Effector CD8-positive, alpha-beta T cell (primary cell): ENCODE data around the gene EEA1.

Experiments used
- DNase-seq: peaks from one replicate; lab custom pipeline; 2025; lab: John Stamatoyannopoulos, UW

The EEA1 gene

DNA sequence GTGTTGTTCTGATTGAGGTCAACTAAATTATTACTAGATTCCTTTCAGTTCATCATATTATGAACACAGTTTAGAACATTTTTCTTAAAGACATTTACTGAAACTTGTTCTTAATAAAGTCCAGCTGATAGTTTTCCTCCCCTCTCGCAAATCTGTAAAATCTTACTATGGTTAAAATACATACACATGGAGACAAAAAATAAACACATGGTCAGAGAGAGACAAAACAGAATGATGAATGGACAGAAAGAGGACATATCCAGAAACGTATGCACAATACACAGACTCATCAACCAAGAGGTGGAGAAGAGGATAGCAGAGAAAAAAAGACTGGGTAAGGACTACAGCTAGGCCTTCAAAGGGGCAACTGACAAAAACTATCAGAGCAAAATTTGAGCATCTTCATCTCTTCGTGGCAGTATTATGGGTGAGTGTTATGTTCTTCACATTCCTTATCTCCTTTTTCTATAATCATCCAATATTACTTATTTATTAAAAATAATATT is 38.4 kb downstream of the EEA1 start:
- no peak for DNase-seq

DNA sequence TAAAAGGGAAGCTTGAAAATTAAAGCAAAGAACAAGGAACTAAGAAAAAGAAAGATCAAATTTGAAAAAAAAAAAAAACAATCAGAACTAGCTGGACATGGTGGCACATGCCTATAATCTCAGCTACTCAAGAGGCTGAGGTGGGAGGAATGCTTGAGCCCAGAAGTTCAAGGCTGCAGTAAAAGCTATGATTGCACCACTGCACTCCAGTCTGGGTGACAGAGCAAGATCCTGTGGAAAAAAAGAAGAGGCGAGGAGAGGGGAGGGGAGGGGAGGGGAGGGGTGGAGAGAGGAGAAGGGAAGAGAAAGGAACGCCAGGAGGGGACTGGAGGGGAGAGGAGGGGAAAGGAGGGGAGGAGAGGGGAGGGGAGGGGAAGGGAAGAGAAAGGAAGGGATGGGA is 43.0 kb downstream of the EEA1 start:
- DNase-seq = no peak

DNA sequence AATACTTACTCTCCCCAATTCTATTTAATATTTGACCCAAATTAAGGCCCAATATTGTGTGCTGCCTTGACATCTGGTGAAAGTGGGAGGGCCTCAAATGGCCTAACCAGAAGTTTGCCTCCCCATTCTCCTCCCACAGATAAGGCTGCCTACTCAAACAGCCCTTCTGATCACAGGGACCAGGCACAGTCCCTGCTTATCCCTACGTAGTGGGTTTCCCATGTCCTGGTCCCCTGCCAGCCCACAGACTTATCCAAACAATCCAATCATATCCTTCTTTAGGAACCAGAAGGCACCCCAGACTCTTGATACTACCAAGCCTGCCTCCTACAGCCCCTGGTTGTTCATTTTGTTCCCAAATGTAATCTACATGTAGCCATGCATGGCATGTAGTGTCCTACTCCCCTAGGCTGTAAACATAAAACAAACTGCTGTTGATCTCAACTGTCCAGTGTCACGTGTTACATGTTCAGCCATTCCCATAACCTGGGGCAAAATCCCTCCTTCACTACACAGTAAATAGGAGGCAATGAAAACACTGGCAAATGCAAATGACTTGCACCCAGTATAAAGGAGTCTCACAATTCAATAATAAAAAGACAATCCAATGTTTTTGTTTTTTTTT is 49.3 kb downstream of the EEA1 start:
- DNase-seq = no peak

DNA sequence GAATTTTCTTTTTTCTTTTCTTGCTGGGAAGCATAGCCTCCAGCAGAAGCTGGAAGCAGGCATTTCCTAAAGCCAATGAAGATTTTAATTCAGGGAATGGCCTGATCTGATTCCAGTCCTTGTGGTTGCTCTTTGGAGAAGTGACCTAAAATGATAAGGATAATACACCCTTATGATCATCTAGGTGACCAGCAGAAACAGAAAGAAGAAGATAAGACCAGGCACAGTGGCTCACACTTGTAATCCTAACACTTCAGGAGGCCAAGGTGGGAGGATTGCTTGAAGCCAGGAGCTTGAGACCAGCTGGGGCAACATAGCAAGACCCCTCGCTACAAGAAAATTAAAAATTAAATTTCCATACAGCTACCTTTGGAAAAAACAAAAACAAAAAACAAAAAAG is 51.2 kb downstream of the EEA1 start:
- no peak for DNase-seq

DNA sequence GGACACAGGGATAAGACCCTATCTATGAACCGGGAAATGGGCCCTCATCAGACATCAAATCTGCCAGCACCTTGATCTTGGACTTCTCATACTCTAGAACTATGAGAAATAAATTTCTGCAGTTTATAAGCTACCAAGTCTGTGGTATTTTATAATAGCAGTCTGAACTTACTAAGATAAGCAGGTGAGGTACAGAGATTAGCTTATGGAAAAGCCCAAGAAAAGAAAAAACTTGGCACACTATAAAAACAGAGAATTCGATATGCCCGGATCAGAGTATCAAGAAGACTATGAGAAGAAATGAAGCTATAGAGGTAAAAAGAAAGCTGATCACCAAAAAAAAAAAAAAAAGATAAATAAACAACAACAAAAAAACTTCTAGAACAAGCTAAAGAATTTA is 52.6 kb downstream of the EEA1 start:
- no peak for DNase-seq

DNA sequence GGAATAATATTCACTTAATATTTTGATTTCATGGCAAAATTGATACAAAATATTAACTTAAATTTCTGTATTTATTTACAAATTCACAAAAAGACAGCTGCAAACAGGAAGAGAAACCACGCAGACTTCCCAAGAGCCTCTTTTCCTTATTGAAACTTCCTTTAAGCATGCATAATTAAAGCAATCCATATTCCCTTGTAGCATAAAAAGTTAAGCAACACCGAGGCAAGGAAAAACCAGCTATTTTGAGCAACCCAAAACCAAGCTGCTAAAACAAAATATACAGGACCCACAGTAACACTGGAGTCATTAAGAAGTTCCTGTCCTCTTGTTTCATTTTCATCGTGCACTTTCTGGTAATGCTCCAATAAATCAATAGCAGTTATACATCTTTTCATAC is 58.0 kb downstream of the EEA1 start:
- no peak for DNase-seq

DNA sequence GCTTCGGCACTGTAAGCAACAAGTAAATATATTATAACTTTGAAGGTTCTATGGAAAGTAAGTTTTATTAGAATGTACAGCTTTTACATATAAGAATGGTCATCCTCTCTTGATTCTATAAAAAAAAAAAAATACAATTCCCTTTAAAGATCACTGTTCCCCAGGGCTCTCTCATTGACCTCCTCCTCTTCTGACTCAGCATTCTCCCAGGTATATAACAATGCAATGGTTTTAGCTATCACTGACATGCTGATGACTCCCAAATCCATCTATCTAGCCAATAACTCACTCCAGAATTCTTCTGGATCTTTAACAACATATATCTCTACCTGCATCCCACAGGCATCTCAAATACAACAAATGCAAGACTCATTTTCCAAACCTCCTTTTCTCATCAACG is 62.7 kb downstream of the EEA1 start:
- DNase-seq = no peak

DNA sequence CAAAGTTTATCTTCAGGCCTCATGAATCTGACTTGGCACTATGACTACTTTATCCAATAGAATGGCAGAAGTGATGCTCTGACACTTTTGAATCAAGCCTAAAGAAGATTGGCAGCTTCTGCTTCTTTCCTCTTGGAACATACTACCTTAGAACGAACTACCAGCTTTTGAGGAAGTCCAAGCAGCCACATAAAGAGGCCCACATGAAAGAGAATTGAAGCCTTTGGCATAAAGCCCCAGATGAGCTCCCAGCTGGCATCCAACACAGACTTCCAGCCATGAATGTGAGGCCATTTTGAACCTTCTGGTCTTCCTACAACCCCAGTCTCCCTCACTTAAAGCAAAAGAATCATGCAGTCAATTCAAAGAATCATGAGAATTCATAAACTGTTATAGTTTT is 65.8 kb downstream of the EEA1 start:
- DNase-seq = no peak

DNA sequence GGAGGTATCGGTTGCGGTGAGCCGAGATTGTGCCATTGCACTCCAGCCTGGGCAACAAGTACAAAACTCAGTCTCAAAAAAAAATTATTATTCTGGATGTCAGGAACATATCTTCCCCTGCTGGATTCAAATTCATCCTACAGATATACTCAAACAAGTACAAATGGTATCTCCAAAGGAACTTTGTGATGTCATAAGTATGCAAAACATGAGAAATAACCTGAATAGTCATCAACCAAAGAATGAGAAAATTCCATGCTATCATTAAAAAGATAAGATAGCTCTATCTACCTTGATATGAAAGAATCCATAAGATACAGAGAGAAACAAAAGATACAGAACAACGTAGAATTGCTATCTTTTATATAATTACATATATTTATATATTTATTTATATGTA is 67.7 kb downstream of the EEA1 start:
- no peak for DNase-seq

DNA sequence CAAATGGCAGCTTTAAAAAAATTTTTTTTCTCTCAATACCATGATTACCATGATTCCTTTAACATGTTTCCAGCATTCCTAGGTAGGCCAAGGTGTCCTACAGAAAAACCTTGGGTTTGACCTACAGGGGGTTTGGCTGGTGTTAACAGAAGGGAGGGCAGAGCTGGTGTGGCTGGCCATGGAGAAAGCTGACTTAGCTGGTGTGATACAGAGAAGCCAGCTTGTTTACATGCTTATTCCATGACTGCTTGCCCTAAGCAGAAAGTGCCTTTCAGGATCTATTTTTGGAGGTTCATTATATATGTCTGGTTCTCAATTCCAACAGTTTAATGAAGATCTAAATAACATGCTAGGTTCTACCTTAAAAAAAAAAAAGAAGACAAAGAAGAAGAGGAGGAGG is 68.6 kb downstream of the EEA1 start:
- DNase-seq = no peak

DNA sequence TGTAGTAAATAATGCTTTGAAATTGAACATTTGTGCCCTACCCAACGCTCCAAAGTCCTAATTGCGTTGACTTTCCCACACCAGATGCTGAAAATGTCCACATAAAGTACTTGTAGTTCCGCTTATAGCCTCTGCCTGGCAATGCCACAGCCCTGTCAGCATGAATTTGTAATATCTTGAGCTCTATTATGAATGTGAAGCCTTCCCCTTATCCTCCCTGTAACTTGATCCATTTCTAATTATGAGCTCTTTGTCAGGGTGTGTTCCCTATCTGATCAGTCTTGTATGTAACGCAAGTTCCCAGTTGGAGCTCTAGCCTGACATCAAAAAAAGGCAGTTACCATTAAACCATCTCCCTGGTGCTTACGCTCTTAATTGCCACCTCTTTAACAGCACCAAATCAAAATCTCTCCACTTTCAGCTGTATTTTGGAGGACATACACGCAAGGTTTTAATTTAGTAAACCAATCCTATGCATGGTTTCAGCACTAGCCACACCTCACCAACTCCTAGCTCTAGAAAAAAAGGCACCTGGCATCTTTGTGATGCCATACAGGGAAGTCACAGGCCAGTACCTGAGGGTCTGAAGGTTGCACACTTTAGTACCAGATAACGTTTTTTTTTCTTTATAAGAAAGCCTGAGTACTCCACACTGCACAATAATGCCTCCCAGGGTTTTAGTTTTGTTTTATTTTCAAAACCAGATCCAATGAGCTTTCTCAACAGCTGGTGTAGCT is 69.3 kb downstream of the EEA1 start:
- no peak for DNase-seq

DNA sequence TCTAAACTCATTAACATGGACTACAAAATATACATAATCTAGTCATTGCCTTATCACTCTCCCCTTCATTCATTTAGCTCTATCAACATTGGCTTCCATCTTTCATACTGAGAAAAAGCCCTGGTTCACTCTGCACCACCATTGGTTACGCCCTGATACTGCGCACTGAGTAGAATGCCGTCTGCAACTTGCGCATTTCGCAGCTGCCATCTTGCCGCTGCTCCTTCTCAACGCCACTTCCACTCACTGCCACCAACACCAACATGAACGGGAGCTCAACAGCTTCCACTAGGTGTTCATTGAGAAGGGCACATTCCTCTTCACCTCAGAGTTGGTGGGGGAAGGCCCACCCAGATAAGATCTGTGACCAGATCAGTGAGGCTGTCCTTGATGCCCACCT is 71.3 kb downstream of the EEA1 start:
- no peak for DNase-seq

DNA sequence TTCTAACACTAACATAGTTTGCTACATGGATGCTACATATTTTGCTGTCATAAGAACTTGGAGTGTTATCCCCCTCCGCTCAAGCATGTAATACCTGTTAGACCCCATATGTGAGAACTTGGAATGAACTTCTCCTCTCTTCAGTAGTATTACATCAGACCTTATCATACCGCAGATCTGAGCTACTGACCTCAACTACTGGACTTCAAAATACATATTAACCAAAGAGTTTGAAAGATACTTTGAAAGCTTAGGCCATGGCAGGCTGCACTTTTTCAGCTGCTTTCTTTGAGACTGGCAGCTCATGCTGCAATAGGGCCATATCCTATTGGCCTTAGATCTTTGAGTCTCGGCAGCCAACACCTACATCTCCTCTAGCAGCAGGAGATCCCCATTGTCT is 74.8 kb downstream of the EEA1 start:
- DNase-seq = no peak

DNA sequence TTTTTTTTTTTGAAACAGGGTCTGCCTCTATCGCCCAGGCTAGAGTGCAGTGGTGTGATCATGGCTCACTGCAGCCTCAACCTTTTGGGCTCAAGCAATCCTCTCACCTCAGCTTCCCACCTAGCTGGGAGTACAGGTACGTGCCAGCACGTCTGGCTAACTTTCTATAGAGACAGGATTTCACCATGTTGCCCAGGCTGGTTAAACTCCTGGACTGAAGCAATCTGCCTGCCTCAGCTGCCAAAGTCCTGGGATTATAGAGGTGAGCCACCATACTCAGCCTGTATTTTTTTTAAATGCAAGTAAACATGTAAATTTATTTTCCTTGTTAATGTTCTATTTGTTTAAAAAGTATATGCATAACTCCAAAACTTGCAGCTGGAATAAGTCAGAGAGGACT is 80.4 kb downstream of the EEA1 start:
- no peak for DNase-seq

DNA sequence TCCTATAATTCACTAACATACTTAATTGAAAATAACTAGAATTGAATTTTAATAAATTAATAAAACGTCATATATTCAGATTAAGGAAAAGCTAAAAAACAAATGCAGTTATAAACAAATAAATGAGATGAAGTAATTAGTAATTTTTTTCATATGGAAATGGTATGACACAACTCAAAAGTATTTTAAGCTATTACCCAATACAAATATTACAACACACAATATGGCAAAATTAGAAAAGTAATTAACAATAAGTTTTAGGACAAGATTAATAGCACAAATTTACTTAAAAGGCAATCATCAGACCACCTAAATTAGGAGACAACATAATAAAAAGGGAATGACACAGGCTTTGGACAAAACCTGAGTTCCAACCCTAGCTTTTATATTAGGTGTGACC is 81.7 kb downstream of the EEA1 start:
- no peak for DNase-seq

DNA sequence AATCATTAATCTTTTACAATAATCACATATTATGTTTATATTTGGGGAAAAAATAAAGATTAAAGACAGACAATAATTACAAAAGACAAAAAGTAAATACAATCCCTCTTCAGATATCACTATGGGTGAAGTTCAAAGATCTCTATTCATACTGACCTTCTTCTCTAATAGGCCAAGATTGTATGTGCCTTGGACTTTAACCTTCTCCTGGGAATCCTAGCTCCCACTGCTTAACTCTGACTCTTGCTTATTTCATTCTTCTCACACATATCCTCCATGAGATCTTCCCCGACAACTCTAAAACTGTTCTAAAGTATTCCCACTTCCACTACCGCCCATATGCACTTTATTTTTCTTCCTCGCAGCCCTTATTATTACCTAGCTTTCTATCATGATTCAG is 83.8 kb downstream of the EEA1 start:
- no peak for DNase-seq

DNA sequence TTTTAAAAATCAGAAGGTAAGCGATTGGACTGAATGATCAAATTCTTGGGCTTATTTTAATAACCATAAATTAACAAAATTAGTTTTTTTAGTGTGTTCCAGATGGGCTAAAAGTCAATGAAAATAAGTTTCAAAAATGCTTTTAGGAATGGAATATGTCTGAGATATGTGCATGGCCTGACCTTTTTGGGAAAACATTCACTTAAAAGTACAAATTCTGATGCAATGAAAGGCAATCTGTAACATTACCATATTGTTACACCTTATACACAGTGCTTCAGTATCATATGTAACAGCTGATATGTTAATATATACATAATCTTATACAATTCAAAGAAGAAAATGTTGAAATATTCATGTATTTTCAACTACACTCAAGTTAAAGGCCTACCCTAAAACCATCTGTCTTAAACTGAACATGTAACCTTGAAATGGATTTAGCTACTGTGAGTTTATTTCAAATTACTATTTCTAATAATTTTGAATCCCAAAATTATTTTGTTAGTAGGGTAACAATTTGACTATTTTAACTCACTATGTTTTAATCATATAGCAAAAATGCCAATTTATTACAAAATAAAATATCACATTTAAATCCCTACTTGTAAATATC is 84.8 kb downstream of the EEA1 start:
- no peak for DNase-seq

DNA sequence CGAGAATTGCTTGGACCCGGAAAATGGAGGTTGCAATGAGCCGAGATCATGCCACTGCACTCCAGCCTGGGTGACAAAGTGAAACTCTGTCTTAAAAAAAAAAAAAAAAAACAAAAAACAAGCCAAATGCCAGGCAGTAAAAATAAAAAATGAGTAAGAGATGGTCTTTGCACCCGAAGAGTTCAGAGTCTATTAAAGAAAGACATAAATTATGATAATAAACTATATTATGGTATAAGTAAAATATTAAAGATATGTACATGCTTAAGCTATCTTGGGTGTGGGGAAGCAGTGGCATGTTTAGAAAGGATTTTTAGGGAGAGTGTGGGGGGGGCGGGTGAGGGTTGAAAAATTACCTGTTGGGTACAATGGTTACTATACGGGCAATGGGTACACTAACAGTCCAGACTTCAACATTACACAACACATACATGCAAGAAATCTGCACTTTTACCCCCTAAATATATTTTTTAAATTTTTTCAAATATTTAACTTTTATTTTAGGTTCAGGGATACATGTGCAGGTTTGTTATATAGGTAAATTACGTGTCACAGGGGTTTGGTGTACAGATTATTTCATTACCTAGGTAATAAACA is 99.3 kb downstream of the EEA1 start:
- no peak for DNase-seq

DNA sequence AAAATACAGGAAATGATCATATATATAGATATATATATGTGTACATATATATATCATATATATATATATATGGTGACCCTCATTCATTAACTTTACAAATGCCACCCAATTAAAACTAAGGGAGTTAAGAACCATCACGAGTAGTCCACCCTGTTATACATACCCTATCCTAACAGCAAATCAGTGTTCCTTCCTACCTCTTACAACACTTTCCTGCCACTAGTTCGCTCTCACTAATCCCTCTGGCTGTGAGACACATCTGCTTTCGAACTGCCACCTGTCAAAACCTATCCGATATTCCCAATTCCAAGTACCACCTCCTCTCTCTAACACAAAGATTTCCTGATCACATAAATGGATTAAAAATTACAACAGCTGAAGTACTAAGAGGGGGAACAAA is 100.5 kb downstream of the EEA1 start:
- no peak for DNase-seq

DNA sequence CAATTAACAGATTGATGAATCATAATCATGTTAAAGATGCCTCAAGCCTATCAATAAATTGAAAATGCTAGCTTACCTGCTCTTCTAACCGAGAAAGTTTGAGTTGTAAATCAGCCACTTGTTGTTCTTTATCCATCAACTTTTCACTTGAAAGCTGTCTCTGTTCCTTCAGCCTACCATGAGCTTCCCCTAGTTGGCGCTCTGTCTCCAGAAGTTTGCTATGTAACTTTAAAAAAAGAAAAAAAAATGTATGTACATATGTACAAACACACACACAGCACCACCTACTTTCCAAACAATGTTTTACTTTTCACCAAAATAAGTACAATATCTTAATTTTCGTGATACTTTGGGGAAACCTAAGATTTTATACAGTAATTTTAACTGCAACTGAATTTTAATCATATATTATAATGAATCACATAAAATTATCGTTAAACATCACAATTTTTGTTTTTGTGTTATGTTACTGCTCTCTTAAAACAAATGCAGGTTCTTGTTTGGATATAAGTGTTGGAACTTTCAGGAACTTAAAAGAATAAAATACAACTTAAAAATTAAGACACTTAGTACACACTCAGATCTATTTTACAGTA is 101.2 kb downstream of the EEA1 start:
- no peak for DNase-seq

DNA sequence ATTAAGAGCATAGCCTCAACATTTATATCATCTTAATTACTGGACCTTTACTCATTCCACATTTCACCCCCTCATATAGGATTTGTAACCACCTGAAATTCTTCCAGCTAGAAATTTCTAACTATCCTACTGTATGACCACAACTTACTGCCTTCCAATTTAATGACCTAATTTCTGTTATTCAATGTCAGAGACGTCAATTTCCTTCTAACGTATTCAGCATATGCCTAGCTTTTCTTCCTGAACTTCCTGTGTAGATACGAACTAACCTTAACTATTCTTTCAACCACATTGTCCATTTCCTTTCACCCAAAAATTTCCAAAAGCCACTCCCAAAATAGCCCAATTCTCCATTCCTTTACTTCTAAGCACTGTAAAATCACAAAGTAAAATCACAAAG is 108.0 kb downstream of the EEA1 start:
- DNase-seq = no peak

DNA sequence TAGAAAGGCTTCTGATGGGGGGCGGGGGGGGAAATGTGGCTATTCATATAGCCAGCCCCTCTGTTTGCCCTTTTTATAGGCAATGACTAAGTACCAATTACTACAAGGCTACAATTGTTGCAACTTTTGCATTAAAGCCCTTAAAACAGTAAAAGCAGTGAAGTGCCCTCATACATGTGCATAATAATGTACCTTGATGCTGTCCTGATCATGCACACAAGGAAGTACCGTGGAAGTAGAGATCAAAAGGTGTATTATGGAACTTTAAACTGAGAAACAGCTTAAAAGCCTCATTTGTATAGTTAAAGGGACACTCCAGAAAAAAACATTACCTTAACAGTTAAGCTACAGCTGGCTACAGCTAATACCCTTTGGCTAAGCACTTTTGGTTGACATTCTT is 114.5 kb downstream of the EEA1 start:
- no peak for DNase-seq

DNA sequence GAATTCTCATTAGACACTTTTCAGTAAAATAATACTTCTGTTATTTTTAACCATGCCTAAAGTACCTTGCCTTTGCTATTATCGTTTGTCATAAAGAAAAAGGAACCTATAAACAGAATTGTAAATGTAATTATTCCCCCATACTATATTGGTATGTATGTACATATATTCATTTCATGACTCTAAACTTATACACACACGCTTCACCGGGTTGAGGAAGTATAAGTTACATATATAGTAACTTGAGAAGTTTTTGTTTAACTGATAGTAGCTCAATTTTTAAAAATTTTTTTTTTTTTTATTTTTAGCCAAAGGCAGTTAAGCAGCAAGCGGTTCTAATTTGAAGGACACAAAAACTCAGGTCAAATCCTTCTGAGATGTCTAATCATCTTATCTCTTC is 118.7 kb downstream of the EEA1 start:
- DNase-seq = no peak
